B cell (primary cell): ENCODE data around the gene GNB3. TPM values are rescaled to one million over a fixed set of nuclear protein-coding genes. Genes with fewer than 3 reads are reported as not detected.

Source experiments
- ATAC-seq: fragments of 200-7000 bp; cut with Tn5 transposase; one replicate; pipeline ENCODE4 v1.10.0; 2021; ENCODE audit warnings: low read depth, mild to moderate bottlenecking, moderate number of reproducible peaks, moderate library complexity
- CTCF ChIA-PET: fragments of 350-600 bp; sonication (Branson Sonifier 250); formaldehyde crosslinking; loops from one replicate; lab custom pipeline; 2021; ENCODE audit warnings: antibody characterized with exemption, inconsistent platforms; lab: Charles Lee
- POLR2A ChIA-PET: fragments of 350-600 bp; sonication (Branson Sonifier 250); formaldehyde crosslinking; loops from one replicate; lab custom pipeline; 2021; ENCODE audit warnings: antibody characterized with exemption; lab: Charles Lee
- DNase-seq: peaks from one replicate; pipeline ENCODE4 v3.0.0; 2013
- H2AFZ ChIP-seq: 2 replicates; pipeline ENCODE4 v1.6.1; 2012; ENCODE audit warnings: mild to moderate bottlenecking, low read depth, low read length; ENCODE audit not compliant: insufficient read depth, poor library complexity, severe bottlenecking
- H3K27ac ChIP-seq, 2 donors: 1 replicate in 1 of 2; 2 replicates in 1 of 2; pipeline ENCODE4 v1.5.1; 2012 to 2013; ENCODE audit warnings: low read length in 2 of 2, mild to moderate bottlenecking in 2 of 2, moderate library complexity in 1 of 2
- H3K27me3 ChIP-seq, 4 experiments: fragments of 200-600 bp in 1 of 4; sonication (generic) in 1 of 4; replicated peaks in 1 of 4; 1 replicate in 2 of 4; 2 replicates in 2 of 4; pipeline versions ENCODE4 v1.6.1 to v1.7.0; 2013 to 2016; ENCODE audit warnings: low read length in 3 of 4, mild to moderate bottlenecking in 2 of 4, mixed read lengths in 1 of 4, moderate library complexity in 1 of 4; ENCODE audit not compliant: insufficient read depth in 4 of 4, control insufficient read depth in 3 of 4; ENCODE audit errors: control extremely low read depth in 1 of 4
- H3K36me3 ChIP-seq, 2 experiments: replicated peaks in 1 of 2; 1 replicate in 1 of 2; 2 replicates in 1 of 2; pipeline versions ENCODE4 v1.6.1 to v1.7.1; 2013; ENCODE audit warnings: low read length in 1 of 2; ENCODE audit not compliant: insufficient read depth in 2 of 2, control insufficient read depth in 1 of 2; ENCODE audit errors: control extremely low read depth in 1 of 2, extremely low read depth in 1 of 2
- H3K4me1 ChIP-seq, 2 donors: fragments of 200-600 bp in 1 of 2; sonication (generic) in 1 of 2; 1 replicate in 1 of 2; 2 replicates in 1 of 2; pipeline versions ENCODE4 v1.5.1 to v1.6.1; 2013 to 2017; ENCODE audit warnings: low read length in 2 of 2; ENCODE audit not compliant: control insufficient read depth in 2 of 2, insufficient read depth in 2 of 2
- H3K4me2 ChIP-seq: replicated peaks from 2 replicates; pipeline ENCODE3; 2012; ENCODE audit warnings: mild to moderate bottlenecking, low read depth, low read length; ENCODE audit not compliant: poor library complexity, severe bottlenecking
- H3K4me3 ChIP-seq, 5 experiments: fragments of 200-600 bp in 1 of 5; sonication (generic) in 1 of 5; 1 replicate in 3 of 5; 2 replicates in 2 of 5; pipeline versions ENCODE4 v1.5.1 to v1.7.0; 2011 to 2016; ENCODE audit warnings: low read length in 4 of 5, mild to moderate bottlenecking in 4 of 5, low read depth in 2 of 5, control low read depth in 1 of 5, moderate library complexity in 1 of 5; ENCODE audit not compliant: insufficient read depth in 1 of 5; ENCODE audit errors: control extremely low read depth in 1 of 5, extremely low read depth in 1 of 5
- H3K79me2 ChIP-seq: fragments of 200-600 bp; sonication (generic); one replicate; pipeline ENCODE4 v1.6.0; 2016; ENCODE audit warnings: low read length; ENCODE audit not compliant: control insufficient read depth, insufficient read depth
- H3K9ac ChIP-seq: fragments of 200-600 bp; sonication (generic); 2 replicates; pipeline ENCODE4 v1.6.1; 2017; ENCODE audit warnings: mild to moderate bottlenecking, low read length, moderate library complexity
- H3K9me3 ChIP-seq, 3 donors: one replicate each; pipeline versions ENCODE4 v1.6.1 to v1.7.1; 2013; ENCODE audit warnings: low read length in 2 of 3; ENCODE audit not compliant: control insufficient read depth in 2 of 3, insufficient read depth in 1 of 3; ENCODE audit errors: control extremely low read depth in 1 of 3
- H4K20me1 ChIP-seq: 2 replicates; pipeline ENCODE4 v1.6.0; 2012; ENCODE audit warnings: mild to moderate bottlenecking, low read length; ENCODE audit not compliant: insufficient read depth, control insufficient read depth, poor library complexity, severe bottlenecking
- H3K27ac Mint-ChIP-seq: one replicate; pipeline ENCODE4 v1.8.0; 2021; ENCODE audit warnings: mixed read lengths
- H3K27me3 Mint-ChIP-seq: one replicate; pipeline ENCODE4 v1.8.0; 2021; ENCODE audit warnings: mixed read lengths
- H3K4me1 Mint-ChIP-seq: one replicate; pipeline ENCODE4 v1.8.0; 2021; ENCODE audit warnings: mixed read lengths
- H3K4me3 Mint-ChIP-seq: one replicate; pipeline ENCODE4 v1.8.0; 2021; ENCODE audit warnings: mixed read lengths
- H3K9me3 Mint-ChIP-seq: one replicate; pipeline ENCODE4 v1.8.0; 2022; ENCODE audit warnings: mixed read lengths; ENCODE audit not compliant: insufficient read depth
- EZH2 ChIP-seq: IDR thresholded peaks from 2 replicates; pipeline ENCODE4 v1.6.1; 2012; ENCODE audit warnings: borderline replicate concordance, low read depth, mild to moderate bottlenecking, moderate library complexity, low read length; ENCODE audit not compliant: insufficient read depth, poor library complexity, severe bottlenecking
- WGBS: methylation state at CpG from one replicate; pipeline ENCODE4 v1.1.5; 2013; ENCODE audit warnings: missing lambda C conversion rate; ENCODE audit not compliant: insufficient coverage; 5-methylcytosine and 5-hydroxymethylcytosine counted together
- intact Hi-C: fragments of 100-400 bp; cut with micrococcal nuclease; formaldehyde crosslinking; loops from one replicate; pipeline ENCODE4 v1.10.0; 2022
- polyA plus RNA-seq: library from polyadenylated mRNA; depleted of rRNA; stranded (reverse); fragments of >200 nt; gene quantifications from 2 replicates; pipeline ENCODE4 v1.2.3, GENCODE V29; 2012
- total RNA-seq, 2 donors: library from RNA; stranded (reverse); fragments of 120-200 nt in 1 of 2; gene quantifications; 1 replicate in 1 of 2; 2 replicates in 1 of 2; pipeline versions ENCODE4 v1.2.3 to v1.2.4, GENCODE V29; 2013 to 2022
- TF ChIP-seq, protein P1 (sequence below): fragments of 200-600 bp; IDR thresholded peaks from one replicate; pipeline ENCODE4 v1.8.0; 2022; ENCODE audit warnings: antibody characterized with exemption, mild to moderate bottlenecking

GNB3 gene
- total and polyA plus RNA-seq, 2 donors (not counting 1 experiment from before 2014, with no cell fraction given) = 0.27 to 0.49 TPM

GRCh38 chr12:6837370-6838060, 3.2 kb upstream of the GNB3 start:
- Mint-ChIP-seq H3K4me1 (peaks cover 17% of the 10 kb centered on the region), H3K9me3 (no peaks in the 10 kb centered on the region), H3K4me3 (no peak overlapping the region), H3K27me3 (peaks cover 5% of the 10 kb centered on the region), H3K27ac (no peak overlapping the region)
- Histone ChIP-seq H3K79me2 (no peaks in the 10 kb centered on the region), H3K4me2 (no peak overlapping the region), H2AFZ (no peak overlapping the region), H3K27ac (no peak overlapping the region), H3K9ac (no peak overlapping the region), H3K36me3 (no peaks in the 10 kb centered on the region), H4K20me1 (no peaks in the 10 kb centered on the region), H3K27me3 (peaks cover 0 to 6% (median 0%) of the 10 kb centered on the region in 4 experiments), H3K9me3 (peaks cover 0 to 3% (median 0%) of the 10 kb centered on the region in 3 donors), H3K4me3 (no peak overlapping the region), H3K4me1 (peaks cover 0 to 24% of the 10 kb centered on the region in 2 donors)
- no peak for ATAC-seq
- DNase-seq = no peak
- 94% methylated on average over 23 of the region's 26 CpGs for WGBS
- ChIA-PET CTCF (interaction anchor here (0.9 to 3.8 kb wide), 8 partner anchors 12 to 266 kb away, joined by 3 to 31 read pairs (median 8); partner anchors contain the start of genes MLF2, SPSB2, TPI1 and USP5), POLR2A (interaction anchor here (0.5 to 1.5 kb wide), 2 partner anchors 141 to 148 kb away, joined by 6 to 10 read pairs; partner anchors contain the start of gene ZNF384)
- intact Hi-C loops = no loop called here
- TF ChIP-seq, protein P1, sequence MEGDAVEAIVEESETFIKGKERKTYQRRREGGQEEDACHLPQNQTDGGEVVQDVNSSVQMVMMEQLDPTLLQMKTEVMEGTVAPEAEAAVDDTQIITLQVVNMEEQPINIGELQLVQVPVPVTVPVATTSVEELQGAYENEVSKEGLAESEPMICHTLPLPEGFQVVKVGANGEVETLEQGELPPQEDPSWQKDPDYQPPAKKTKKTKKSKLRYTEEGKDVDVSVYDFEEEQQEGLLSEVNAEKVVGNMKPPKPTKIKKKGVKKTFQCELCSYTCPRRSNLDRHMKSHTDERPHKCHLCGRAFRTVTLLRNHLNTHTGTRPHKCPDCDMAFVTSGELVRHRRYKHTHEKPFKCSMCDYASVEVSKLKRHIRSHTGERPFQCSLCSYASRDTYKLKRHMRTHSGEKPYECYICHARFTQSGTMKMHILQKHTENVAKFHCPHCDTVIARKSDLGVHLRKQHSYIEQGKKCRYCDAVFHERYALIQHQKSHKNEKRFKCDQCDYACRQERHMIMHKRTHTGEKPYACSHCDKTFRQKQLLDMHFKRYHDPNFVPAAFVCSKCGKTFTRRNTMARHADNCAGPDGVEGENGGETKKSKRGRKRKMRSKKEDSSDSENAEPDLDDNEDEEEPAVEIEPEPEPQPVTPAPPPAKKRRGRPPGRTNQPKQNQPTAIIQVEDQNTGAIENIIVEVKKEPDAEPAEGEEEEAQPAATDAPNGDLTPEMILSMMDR = no peak
- no peak for TF ChIP-seq EZH2

DNA sequence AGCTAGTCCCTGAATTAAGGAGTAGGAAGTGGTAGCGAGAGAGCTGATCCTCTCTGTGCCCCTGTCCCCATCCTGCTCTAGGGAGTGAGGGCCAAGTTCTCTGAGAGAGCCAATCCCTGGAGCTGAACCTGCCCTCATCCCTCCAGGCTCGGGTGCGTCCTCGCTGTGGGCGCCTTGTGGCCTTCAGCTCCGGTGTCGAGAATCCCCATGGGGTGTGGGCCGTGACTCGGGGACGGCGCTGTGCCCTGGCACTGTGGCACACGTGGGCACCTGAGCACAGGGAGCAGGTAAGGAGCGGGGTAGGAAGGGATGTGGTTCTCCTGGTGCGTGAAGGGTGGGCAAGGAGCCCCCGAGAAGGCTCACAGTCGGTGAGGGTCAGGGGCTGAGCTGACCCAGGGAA, 1.9 kb upstream of the GNB3 start:
- ChIA-PET CTCF (interaction anchor here (1.3 to 1.8 kb wide), 3 partner anchors 10 to 85 kb away, joined by 5 to 8 read pairs (median 5); partner anchors contain the start of gene MLF2), POLR2A (interaction anchor here (1.2 kb wide), 1 partner anchor 13 kb away, joined by 4 read pairs; the partner anchor contains the start of gene USP5)
- Histone ChIP-seq H3K9ac (no peak overlapping the region), H3K4me3 (no peak overlapping the region), H3K4me1 (peaks cover 0 to 24% of the 10 kb centered on the region in 2 donors), H3K36me3 (no peaks in the 10 kb centered on the region), H4K20me1 (no peaks in the 10 kb centered on the region), H3K9me3 (peaks cover 0 to 3% (median 0%) of the 10 kb centered on the region in 3 donors), H3K79me2 (no peaks in the 10 kb centered on the region), H3K4me2 (no peak overlapping the region), H3K27ac (no peak overlapping the region), H2AFZ (no peak overlapping the region), H3K27me3 (peaks cover 0 to 9% (median 0%) of the 10 kb centered on the region in 4 experiments)
- ATAC-seq (no peak), DNase-seq (no peak)
- intact Hi-C loops = no loop called here
- Mint-ChIP-seq H3K4me1 (peaks cover 17% of the 10 kb centered on the region), H3K9me3 (no peaks in the 10 kb centered on the region), H3K27ac (no peak overlapping the region), H3K4me3 (no peak overlapping the region), H3K27me3 (no peaks in the 10 kb centered on the region)
- WGBS = 99% methylated on average over 12 of the region's 16 CpGs
- TF ChIP-seq, protein P1 = no peak
- no peak for TF ChIP-seq EZH2
